ENCODE data around the gene ZNF700.

DNA sequence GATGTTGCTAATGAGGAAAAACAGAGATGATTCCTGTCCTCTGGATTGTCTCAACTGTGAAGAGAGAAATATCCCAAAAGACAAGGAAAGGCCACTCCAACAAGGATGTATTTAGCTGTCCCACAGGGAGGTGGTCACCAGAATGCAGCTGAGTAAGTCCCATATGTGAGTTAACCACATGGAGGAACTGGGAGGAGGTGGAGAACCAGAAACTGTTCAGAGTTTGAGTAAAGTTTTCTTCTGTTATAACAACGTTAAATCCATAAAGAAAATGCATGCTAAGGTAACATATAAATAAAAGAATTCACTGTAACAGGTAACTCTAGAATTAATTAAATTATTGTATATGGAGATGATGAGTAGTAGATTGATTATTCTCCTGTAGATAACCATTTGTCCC, 45.3 kb downstream of the ZNF700 start:
- no peak for TF ChIP-seq POLR2A (IDR thresholded peaks at IDR 0.05)
- TF ChIP-seq, protein P1, sequence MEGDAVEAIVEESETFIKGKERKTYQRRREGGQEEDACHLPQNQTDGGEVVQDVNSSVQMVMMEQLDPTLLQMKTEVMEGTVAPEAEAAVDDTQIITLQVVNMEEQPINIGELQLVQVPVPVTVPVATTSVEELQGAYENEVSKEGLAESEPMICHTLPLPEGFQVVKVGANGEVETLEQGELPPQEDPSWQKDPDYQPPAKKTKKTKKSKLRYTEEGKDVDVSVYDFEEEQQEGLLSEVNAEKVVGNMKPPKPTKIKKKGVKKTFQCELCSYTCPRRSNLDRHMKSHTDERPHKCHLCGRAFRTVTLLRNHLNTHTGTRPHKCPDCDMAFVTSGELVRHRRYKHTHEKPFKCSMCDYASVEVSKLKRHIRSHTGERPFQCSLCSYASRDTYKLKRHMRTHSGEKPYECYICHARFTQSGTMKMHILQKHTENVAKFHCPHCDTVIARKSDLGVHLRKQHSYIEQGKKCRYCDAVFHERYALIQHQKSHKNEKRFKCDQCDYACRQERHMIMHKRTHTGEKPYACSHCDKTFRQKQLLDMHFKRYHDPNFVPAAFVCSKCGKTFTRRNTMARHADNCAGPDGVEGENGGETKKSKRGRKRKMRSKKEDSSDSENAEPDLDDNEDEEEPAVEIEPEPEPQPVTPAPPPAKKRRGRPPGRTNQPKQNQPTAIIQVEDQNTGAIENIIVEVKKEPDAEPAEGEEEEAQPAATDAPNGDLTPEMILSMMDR (IDR thresholded peaks at IDR 0.05), result no peak
